Amniotic epithelial cell (primary cell): ENCODE data around the gene ZFPL1.

ENCODE experiments used
- DNase-seq: peaks from one replicate; pipeline ENCODE4 v3.0.0-alpha.2; 2010; ENCODE audit warnings: low read depth

The ZFPL1 gene

GRCh38 chr11:65059959-65060824 lies 23.8 kb upstream of the ZFPL1 start:
- DNase-seq = no peak

GRCh38 chr11:65060913-65061408 lies 23.1 kb upstream of the ZFPL1 start:
- peak; percentile 40 for DNase-seq

- no peak for DNase-seq
These were observed 20.5 kb upstream of the ZFPL1 start for GRCh38 chr11:65063532-65063931.

- DNase-seq = no peak
These were observed 19.2 kb upstream of the ZFPL1 start for GRCh38 chr11:65064847-65065240.

GRCh38 chr11:65065851-65066250 lies 18.2 kb upstream of the ZFPL1 start:
- DNase-seq = no peak

GRCh38 chr11:65066315-65066714 lies 17.7 kb upstream of the ZFPL1 start:
- no peak for DNase-seq

- no peak for DNase-seq
These were observed 17.2 kb upstream of the ZFPL1 start for GRCh38 chr11:65066805-65067291.

GRCh38 chr11:65067446-65067845 lies 16.6 kb upstream of the ZFPL1 start:
- DNase-seq = no peak

GRCh38 chr11:65069217-65069616 lies 14.8 kb upstream of the ZFPL1 start:
- peak; percentile 34 for DNase-seq

GRCh38 chr11:65071907-65072630 lies 12.0 kb upstream of the ZFPL1 start:
- no peak for DNase-seq

GRCh38 chr11:65072631-65072966 lies 11.4 kb upstream of the ZFPL1 start:
- DNase-seq = no peak

GRCh38 chr11:65077451-65077850 lies 6.6 kb upstream of the ZFPL1 start:
- peak; percentile 72 for DNase-seq

- DNase-seq = peak; percentile 46
These were observed 5.9 kb upstream of the ZFPL1 start for GRCh38 chr11:65078151-65078550.

GRCh38 chr11:65078786-65079342 lies 5.2 kb upstream of the ZFPL1 start:
- no peak for DNase-seq

GRCh38 chr11:65083134-65083833 lies 738 bp upstream of the ZFPL1 start:
- no peak for DNase-seq

GRCh38 chr11:65084598-65085375 lies 765 bp downstream of the ZFPL1 start:
- no peak for DNase-seq

GRCh38 chr11:65085446-65085845 lies 1.4 kb downstream of the ZFPL1 start:
- DNase-seq = no peak

- no peak for DNase-seq
These were observed 2.8 kb downstream of the ZFPL1 start for GRCh38 chr11:65086809-65087208.

GRCh38 chr11:65087216-65087615 lies 3.2 kb downstream of the ZFPL1 start:
- DNase-seq = no peak

GRCh38 chr11:65087827-65088226 lies 3.8 kb downstream of the ZFPL1 start:
- DNase-seq = no peak

- no peak for DNase-seq
These were observed 5.6 kb downstream of the ZFPL1 start for GRCh38 chr11:65089621-65090020.
